Neural crest cell (in vitro differentiated cells): ENCODE results near the gene URI1. TPM values are rescaled to one million over a fixed set of nuclear protein-coding genes. Genes with fewer than 3 reads are reported as not detected.

Experiments used
- DNase-seq: peaks from one replicate; pipeline ENCODE4 v3.0.0; 2021; ENCODE audit warnings: low read depth, mixed read lengths, low spot score
- H3K27ac Mint-ChIP-seq: one replicate; pipeline ENCODE4 v1.8.0; 2021; ENCODE audit warnings: mild to moderate bottlenecking, mixed read lengths; ENCODE audit not compliant: unreplicated experiment
- H3K27me3 Mint-ChIP-seq: 2 replicates; pipeline ENCODE4 v1.8.0; 2021; ENCODE audit warnings: low read depth, mild to moderate bottlenecking, mixed read lengths
- H3K36me3 Mint-ChIP-seq: 2 replicates; pipeline ENCODE4 v1.8.0; 2021; ENCODE audit warnings: low read depth, mild to moderate bottlenecking, mixed read lengths
- H3K4me1 Mint-ChIP-seq: 2 replicates; pipeline ENCODE4 v1.8.0; 2021; ENCODE audit warnings: mixed read lengths
- H3K4me3 Mint-ChIP-seq: one replicate; pipeline ENCODE4 v1.8.0; 2021; ENCODE audit warnings: mild to moderate bottlenecking, mixed read lengths
- H3K9me3 Mint-ChIP-seq: 2 replicates; pipeline ENCODE4 v1.8.0; 2021; ENCODE audit warnings: mixed read lengths
- CTCF ChIP-seq: fragments of 200-600 bp; sonication (generic); conservative IDR thresholded peaks from 2 replicates; pipeline ENCODE4 v1.5.0; 2021; ENCODE audit warnings: antibody characterized with exemption, mild to moderate bottlenecking
- total RNA-seq: library from RNA; stranded (reverse); gene quantifications from 2 replicates; pipeline ENCODE4 v1.2.1, GENCODE V29; 2021

Gene URI1
- total RNA-seq, 1 donor from 2014 or later: 58.6 TPM

GRCh38 chr19:29934257-29934656 lies 7.8 kb upstream of the URI1 start:
- H3K4me3 Mint-ChIP-seq: no peak overlapping the region

GRCh38 chr19:29934781-29935180 lies 7.3 kb upstream of the URI1 start:
- no peak for DNase-seq
- H3K27ac Mint-ChIP-seq: no peak overlapping the region
- peaks cover 21% of the 10 kb centered on the region for H3K9me3 Mint-ChIP-seq
- no peak for TF ChIP-seq CTCF
- peaks cover 4% of the 10 kb centered on the region for H3K4me1 Mint-ChIP-seq
- H3K36me3 Mint-ChIP-seq: peaks cover 16% of the 10 kb centered on the region
- peaks cover 3% of the 10 kb centered on the region for H3K27me3 Mint-ChIP-seq
- H3K4me3 Mint-ChIP-seq: no peak overlapping the region

More at GRCh38 chr19:29934257-29934656, 7.8 kb upstream of the URI1 start:
- Mint-ChIP-seq H3K4me1 (peaks cover 4% of the 10 kb centered on the region), H3K36me3 (peaks cover 13% of the 10 kb centered on the region), H3K27ac (no peak overlapping the region), H3K9me3 (peaks cover 17% of the 10 kb centered on the region), H3K27me3 (no peaks in the 10 kb centered on the region)
- no peak for DNase-seq
- TF ChIP-seq CTCF: no peak

- Mint-ChIP-seq H3K27ac (no peak overlapping the region), H3K4me3 (no peak overlapping the region), H3K9me3 (peaks cover 27% of the 10 kb centered on the region), H3K27me3 (peaks cover 12% of the 10 kb centered on the region), H3K36me3 (peaks cover 16% of the 10 kb centered on the region), H3K4me1 (peaks cover 6% of the 10 kb centered on the region)
- no peak for TF ChIP-seq CTCF
- no peak for DNase-seq
Measured at GRCh38 chr19:29936409-29936808, 5.6 kb upstream of the URI1 start.

GRCh38 chr19:29939628-29940027 lies 2.4 kb upstream of the URI1 start:
- peaks cover 27% of the 10 kb centered on the region for H3K4me1 Mint-ChIP-seq
- H3K27me3 Mint-ChIP-seq: peaks cover 12% of the 10 kb centered on the region
- H3K36me3 Mint-ChIP-seq: peaks cover 13% of the 10 kb centered on the region
- H3K9me3 Mint-ChIP-seq: peaks cover 27% of the 10 kb centered on the region
- DNase-seq: no peak
- TF ChIP-seq CTCF: no peak
- peak overlapping the region; percentile 8 for H3K27ac Mint-ChIP-seq
- peak overlapping the region; percentile 93 for H3K4me3 Mint-ChIP-seq

- DNase-seq: no peak
- Mint-ChIP-seq H3K27ac (peak overlapping the region; percentile 62), H3K4me1 (peaks cover 33% of the 10 kb centered on the region), H3K36me3 (peaks cover 13% of the 10 kb centered on the region), H3K9me3 (peaks cover 22% of the 10 kb centered on the region), H3K4me3 (peak overlapping the region; percentile 93), H3K27me3 (peaks cover 12% of the 10 kb centered on the region)
- TF ChIP-seq CTCF: no peak
Measured at GRCh38 chr19:29940971-29941585, 961 bp upstream of the URI1 start.
